HepG2 (cell line): ENCODE measurements around the gene LRRC8E. TPM values are rescaled to one million over a fixed set of nuclear protein-coding genes. Genes with fewer than 3 reads are reported as not detected.
A peak's percentile ranks its signal among the peaks of the same experiment; 100 is the strongest.

ENCODE experiments used
- ARNT2 ChIP-seq: sonication (generic); formaldehyde crosslinking; IDR thresholded peaks from 2 replicates; pipeline ENCODE4 v1.8.0; 2022; ENCODE audit warnings: mild to moderate bottlenecking, low read depth, missing genetic modification reagents, moderate library complexity
- CEBPZ ChIP-seq: IDR thresholded peaks from 2 replicates; pipeline ENCODE4 v1.6.1; 2012; ENCODE audit warnings: low read length, improper control_type of control experiment
- CENPT ChIP-seq: sonication (generic); formaldehyde crosslinking; IDR thresholded peaks from 2 replicates; pipeline ENCODE4 v1.8.0; 2022; ENCODE audit warnings: low read depth, mild to moderate bottlenecking, moderate library complexity, missing genetic modification reagents
- FOXP1 ChIP-seq, 2 experiments: fragments of 450-650 bp in 1 of 2; IDR thresholded peaks; 2 replicates each; pipeline ENCODE4 v1.6.1; 2017 to 2018; ENCODE audit warnings: antibody characterized with exemption in 1 of 2
- GATA4 ChIP-seq: sonication (generic); IDR thresholded peaks from 2 replicates; pipeline ENCODE4 v1.6.1; 2016; ENCODE audit warnings: antibody characterized with exemption, low read depth, borderline replicate concordance
- GTF3A ChIP-seq: sonication (generic); formaldehyde crosslinking; conservative IDR thresholded peaks from 2 replicates; pipeline ENCODE4 v1.4.0; 2020; ENCODE audit warnings: mild to moderate bottlenecking, missing genetic modification reagents
- HMGXB4 ChIP-seq, 2 experiments: sonication (generic) in 1 of 2; formaldehyde crosslinking in 1 of 2; IDR thresholded peaks; 2 replicates each; pipeline versions ENCODE4 v1.4.0 to v1.6.1; 2018 to 2020; ENCODE audit warnings: missing genetic modification reagents in 2 of 2, borderline replicate concordance in 1 of 2, low read depth in 1 of 2, mild to moderate bottlenecking in 1 of 2, missing biosample characterization in 1 of 2
- KMT2A ChIP-seq: sonication (generic); formaldehyde crosslinking; IDR thresholded peaks from 2 replicates; pipeline ENCODE4 v1.4.0; 2020; ENCODE audit warnings: missing genetic modification reagents
- MIER2 ChIP-seq: IDR thresholded peaks from 2 replicates; pipeline ENCODE4 v1.6.1; 2016; ENCODE audit warnings: missing biosample characterization, missing genetic modification reagents
- MYC ChIP-seq: sonication (generic); formaldehyde crosslinking; IDR thresholded peaks from 2 replicates; pipeline ENCODE4 v1.9.0; 2021; ENCODE audit warnings: missing genetic modification reagents, borderline replicate concordance
- TERF1 ChIP-seq: sonication (generic); formaldehyde crosslinking; IDR thresholded peaks from 2 replicates; pipeline ENCODE4 v1.8.0; 2022; ENCODE audit warnings: mild to moderate bottlenecking, missing genetic modification reagents, moderate library complexity
- ZBTB43 ChIP-seq: sonication (generic); formaldehyde crosslinking; conservative IDR thresholded peaks from 2 replicates; pipeline ENCODE4 v1.4.0; 2020; ENCODE audit warnings: missing genetic modification reagents
- ZBTB49 ChIP-seq: sonication (generic); formaldehyde crosslinking; IDR thresholded peaks from 2 replicates; pipeline ENCODE4 v1.4.0; 2020; ENCODE audit warnings: missing genetic modification reagents, borderline replicate concordance
- ZKSCAN8 ChIP-seq: IDR thresholded peaks from 2 replicates; pipeline ENCODE4 v1.6.1; 2016; ENCODE audit warnings: borderline replicate concordance, missing genetic modification reagents, missing compliant biosample characterization
- ZNF235 ChIP-seq: sonication (generic); formaldehyde crosslinking; IDR thresholded peaks from 2 replicates; pipeline ENCODE4 v1.8.1; 2023; ENCODE audit warnings: mild to moderate bottlenecking, missing genetic modification reagents, borderline replicate concordance
- ZNF343 ChIP-seq: sonication (generic); formaldehyde crosslinking; IDR thresholded peaks from 2 replicates; pipeline ENCODE4 v1.4.0; 2020; ENCODE audit warnings: mild to moderate bottlenecking, missing genetic modification reagents
- ZNF382 ChIP-seq: sonication (generic); formaldehyde crosslinking; IDR thresholded peaks from 2 replicates; pipeline ENCODE4 v1.5.0; 2020; ENCODE audit warnings: missing genetic modification reagents, mild to moderate bottlenecking, borderline replicate concordance
- polyA plus RNA-seq, 8 experiments: library from polyadenylated mRNA; depleted of rRNA in 3 of 8; stranded (reverse) in 7 of 8; unstranded in 1 of 8; fragments of >200 nt; fragmentation: Illumina TruSeq in 4 of 8; extraction: Trizol in 4 of 8; gene quantifications; 2 replicates each; pipeline versions ENCODE4 v1.2.1 to v1.2.3, GENCODE V29; 2011 to 2016; ENCODE audit warnings: low read depth in 4 of 8, missing spikeins in 1 of 8, mixed read lengths in 1 of 8; ENCODE audit not compliant: insufficient read depth in 1 of 8
- total RNA-seq, 5 experiments: library from RNA; depleted of rRNA; stranded (reverse); fragments of >200 nt; fragmentation: Illumina TruSeq; extraction: Trizol; gene quantifications; 2 replicates each; pipeline ENCODE4 v1.2.3, GENCODE V29; 2016; ENCODE audit warnings: low read depth in 1 of 5

The LRRC8E gene
- total and polyA plus RNA-seq, 2 of the 13 experiments (the other 11 are each of a cell fraction or from before 2014, with no cell fraction given) = 8.0 to 10.3 TPM

- no peak for TF ChIP-seq CENPT (CRISPR knock-in tag)
- 0 out of 2 replicates have a peak, but pooled peaks have one; percentile 39 for TF ChIP-seq GATA4
- no peak for TF ChIP-seq ZKSCAN8 (CRISPR knock-in tag)
- no peak; the same call in 1 of the 2 replicates for TF ChIP-seq ZBTB43 (CRISPR knock-in tag)
- no peak for TF ChIP-seq ZNF382 (CRISPR knock-in tag)
- TF ChIP-seq FOXP1 (IDR thresholded peaks at IDR 0.05) = no peak
- no peak for TF ChIP-seq FOXP1 (CRISPR knock-in tag; IDR thresholded peaks at IDR 0.05)
- TF ChIP-seq KMT2A = peak; percentile 59; the same call in 1 of the 2 replicates
- TF ChIP-seq HMGXB4 (CRISPR knock-in tag; IDR thresholded peaks at IDR 0.05; ENCODE audit: borderline replicate concordance in 1 of 2, low read depth in 1 of 2) = peak; percentile 69 to 78
- 0 out of 2 replicates have a peak, but pooled peaks have one; percentile 31 for TF ChIP-seq ZNF343 (CRISPR knock-in tag)
- TF ChIP-seq TERF1 (CRISPR knock-in tag) = no peak
- peak; percentile 74; the same call in 1 of the 2 replicates for TF ChIP-seq GTF3A (CRISPR knock-in tag)
- peak; percentile 96 for TF ChIP-seq MYC (CRISPR knock-in tag)
- TF ChIP-seq ZNF235 = peak; percentile 80; the same call in 1 of the 2 replicates
- no peak for TF ChIP-seq CEBPZ
- no peak for TF ChIP-seq MIER2 (CRISPR knock-in tag)
- TF ChIP-seq ZBTB49 = no peak
- TF ChIP-seq ARNT2 = peak; percentile 89
Observed at GRCh38 chr19:7943444-7944176, 55.3 kb downstream of the LRRC8E start, which contains the start of gene TIMM44 (continued).
